Amygdala (tissue), 56 donors: Measurements from ENCODE around the gene TEX54.
"Not testable (repeated sequence)": the region's sequence is repeated elsewhere in the genome, so short reads cannot be mapped to it uniquely, and the experiment has no call there.

Experiments
- DNase-seq, 56 donors: peaks; one replicate each; lab custom pipeline; 2025; lab: John Stamatoyannopoulos, UW

TEX54 gene

GRCh38 chr11:62839050-62839945 lies 6.7 kb upstream of the TEX54 start, which contains the start of gene WDR74:
TSS of gene WDR74 (minus strand) at chr11:62839590. CDS start at chr11:62839570, 20 bp downstream.
- peak; percentile 71 to 98 (median 87) for DNase-seq

GRCh38 chr11:62835336-62835735 lies 2.7 kb upstream of the TEX54 start:
- no peak for DNase-seq

- DNase-seq, result peak; percentile 92 to 100 (median 99)
Measured at GRCh38 chr11:62831520-62832335, 913 bp downstream of the TEX54 start, which contains the start of gene STX5. TSS of gene STX5 (minus strand) at chr11:62832051. CDS start at chr11:62831243, 808 bp downstream.

- peak in 1 of 56 donors; percentile 41 for DNase-seq
Measured at GRCh38 chr11:62830904-62831519, 1.6 kb downstream of the TEX54 start.

- not testable (repeated sequence) for DNase-seq
Measured at GRCh38 chr11:62828130-62828529, 4.5 kb downstream of the TEX54 start.

GRCh38 chr11:62823677-62824076 lies 9.0 kb downstream of the TEX54 start:
- DNase-seq, result no peak

GRCh38 chr11:62817129-62817528 lies 15.5 kb downstream of the TEX54 start:
- DNase-seq, result no peak

- no peak for DNase-seq
Measured at GRCh38 chr11:62816557-62816956, 16.1 kb downstream of the TEX54 start.

- DNase-seq, result no peak
Measured at GRCh38 chr11:62811659-62812058, 21.0 kb downstream of the TEX54 start.

GRCh38 chr11:62810748-62811147 lies 21.9 kb downstream of the TEX54 start:
- DNase-seq, result no peak

- DNase-seq, result peak in 2 of 56 donors; percentile 13 to 17
Measured at GRCh38 chr11:62806611-62807121, 26.0 kb downstream of the TEX54 start.

GRCh38 chr11:62805961-62806441 lies 26.6 kb downstream of the TEX54 start:
- DNase-seq, result no peak

- DNase-seq, result peak; percentile 56 to 97 (median 90)
Measured at GRCh38 chr11:62805076-62805892, 27.4 kb downstream of the TEX54 start, which contains the start of gene NXF1. TSS of gene NXF1 (minus strand) at chr11:62805440. CDS start at chr11:62805356, 84 bp downstream.

- peak in 1 of 56 donors; percentile 42 for DNase-seq
Measured at GRCh38 chr11:62804310-62805075, 28.1 kb downstream of the TEX54 start.

GRCh38 chr11:62801071-62801470 lies 31.6 kb downstream of the TEX54 start:
- DNase-seq, result no peak

GRCh38 chr11:62799486-62799885 lies 33.2 kb downstream of the TEX54 start:
- no peak for DNase-seq

- no peak for DNase-seq
Measured at GRCh38 chr11:62796281-62796680, 36.4 kb downstream of the TEX54 start.

- no peak for DNase-seq
Measured at GRCh38 chr11:62794201-62794775, 38.4 kb downstream of the TEX54 start.
